HepG2 (cell line): ENCODE results near the gene TMEM131. TPM values are rescaled to one million over a fixed set of nuclear protein-coding genes. Genes with fewer than 3 reads are reported as not detected.

ENCODE experiments used
- ATAC-seq: fragments of 200-7000 bp; cut with Tn5 transposase; 3 replicates; pipeline ENCODE4 v1.9.1; 2020; ENCODE audit warnings: mild to moderate bottlenecking, moderate library complexity
- BruUV-seq: library from RNA; stranded (reverse); fragments of 400-500 nt; replicated peaks from 2 replicates; lab custom pipeline; 2021; lab: Mats Ljungman, UMichigan
- CTCF ChIA-PET: fragments of 300-600 bp; formaldehyde crosslinking; extraction: SDS; loops from one replicate; lab custom pipeline; 2021; ENCODE audit warnings: low total read pairs, inconsistent platforms, low intra/inter-chr PET ratio; lab: Yijun Ruan, JAX
- POLR2A ChIA-PET: fragments of 350-600 bp; sonication (Branson Sonifier 250); formaldehyde crosslinking; loops from one replicate; lab custom pipeline; 2020; ENCODE audit warnings: antibody characterized with exemption, inconsistent platforms; lab: Yijun Ruan, JAX
- DNase-seq: peaks from one replicate; pipeline ENCODE4 v3.0.0-alpha.2; 2015; ENCODE audit warnings: low spot score
- FAIRE-seq: peaks from 3 replicates; lab custom pipeline; 2011; peaks lifted over from hg19 to GRCh38; lab: Jason Lieb, UNC
- H2AFZ ChIP-seq: one replicate; pipeline ENCODE4 v1.6.1; 2011; ENCODE audit warnings: low read length, inconsistent platforms
- H3K27ac ChIP-seq: fragments of 300-600 bp; 3 replicates; pipeline ENCODE4 v1.8.0; 2011; ENCODE audit warnings: mixed run types, mild to moderate bottlenecking, mixed read lengths, low read length, inconsistent platforms; ENCODE audit not compliant: insufficient read depth; ENCODE audit errors: extremely low read length
- H3K27me3 ChIP-seq, 2 experiments: fragments of 200-600 bp in 1 of 2; 2 replicates in 1 of 2; 3 replicates in 1 of 2; pipeline versions ENCODE4 v1.6.0 to v1.8.0; 2011; ENCODE audit warnings: low read length in 2 of 2, mild to moderate bottlenecking in 2 of 2, moderate library complexity in 2 of 2, inconsistent platforms in 1 of 2; ENCODE audit not compliant: insufficient read depth in 2 of 2, control insufficient read depth in 1 of 2
- H3K36me3 ChIP-seq, 2 experiments: fragments of 200-600 bp in 1 of 2; replicated peaks in 1 of 2; 2 replicates in 1 of 2; 3 replicates in 1 of 2; pipeline versions ENCODE4 v1.5.1 to v1.8.0; 2011; ENCODE audit warnings: low read length in 2 of 2, inconsistent platforms in 1 of 2; ENCODE audit not compliant: insufficient read depth in 2 of 2, control insufficient read depth in 1 of 2
- H3K4me1 ChIP-seq: 2 replicates; pipeline ENCODE4 v1.5.1; 2012; ENCODE audit warnings: low read length, inconsistent platforms; ENCODE audit not compliant: insufficient read depth
- H3K4me2 ChIP-seq: 2 replicates; pipeline ENCODE4 v1.6.0; 2011; ENCODE audit warnings: low read depth, low read length, inconsistent platforms
- H3K4me3 ChIP-seq, 3 experiments: fragments of 200-600 bp in 1 of 3; sonication (generic), shearing (Covaris generic) in 1 of 3; replicated peaks in 1 of 3; 2 replicates each; pipeline ENCODE4 v1.5.1; 2011 to 2016; ENCODE audit warnings: low read length in 3 of 3, inconsistent platforms in 2 of 3, low read depth in 2 of 3, mild to moderate bottlenecking in 2 of 3, control low read depth in 1 of 3, mixed read lengths in 1 of 3; ENCODE audit not compliant: insufficient read depth in 1 of 3
- H3K79me2 ChIP-seq: one replicate; pipeline ENCODE4 v1.6.1; 2011; ENCODE audit warnings: low read length, inconsistent platforms; ENCODE audit not compliant: insufficient read depth
- H3K9ac ChIP-seq: 2 replicates; pipeline ENCODE4 v1.6.0; 2011; ENCODE audit warnings: mild to moderate bottlenecking, low read depth, low read length, inconsistent platforms; ENCODE audit not compliant: insufficient read depth
- H3K9me3 ChIP-seq: 2 replicates; pipeline ENCODE4 v1.5.1; 2012; ENCODE audit warnings: mild to moderate bottlenecking, low read length
- H4K20me1 ChIP-seq: 2 replicates; pipeline ENCODE4 v1.6.0; 2011; ENCODE audit warnings: inconsistent platforms, mild to moderate bottlenecking, low read length, moderate library complexity; ENCODE audit not compliant: insufficient read depth
- ARID2 ChIP-seq: sonication (generic); formaldehyde crosslinking; IDR thresholded peaks from 2 replicates; pipeline ENCODE4 v1.8.1; 2022; ENCODE audit warnings: mild to moderate bottlenecking, missing genetic modification reagents, borderline replicate concordance
- BHLHE40 ChIP-seq: IDR thresholded peaks from 2 replicates; pipeline ENCODE4 v1.6.1; 2011; ENCODE audit warnings: low read length, improper control_type of control experiment
- ETS1 ChIP-seq: sonication (generic); formaldehyde crosslinking; IDR thresholded peaks from 2 replicates; pipeline ENCODE4 v1.4.0; 2020; ENCODE audit warnings: missing genetic modification reagents
- FOXK2 ChIP-seq: fragments of 450-650 bp; IDR thresholded peaks from 2 replicates; pipeline ENCODE4 v1.6.1; 2016
- HINFP ChIP-seq: sonication (generic); formaldehyde crosslinking; IDR thresholded peaks from 2 replicates; pipeline ENCODE4 v1.4.0; 2020; ENCODE audit warnings: low read depth, mild to moderate bottlenecking, missing genetic modification reagents
- POLR2G ChIP-seq: fragments of 200-400 bp; formaldehyde crosslinking; IDR thresholded peaks from 2 replicates; pipeline ENCODE4 v1.6.1; 2018; ENCODE audit warnings: mild to moderate bottlenecking, low read depth, low read length, moderate library complexity
- ZNF24 ChIP-seq: fragments of 450-650 bp; IDR thresholded peaks from 2 replicates; pipeline ENCODE4 v1.6.1; 2017; ENCODE audit warnings: antibody characterized with exemption, mild to moderate bottlenecking
- ZNF30 ChIP-seq: sonication (generic); formaldehyde crosslinking; IDR thresholded peaks from 2 replicates; pipeline ENCODE4 v1.5.0; 2020; ENCODE audit warnings: mild to moderate bottlenecking, missing genetic modification reagents
- ZNF329 ChIP-seq: sonication (generic); formaldehyde crosslinking; IDR thresholded peaks from 2 replicates; pipeline ENCODE4 v1.9.0; 2021; ENCODE audit warnings: low read depth, mild to moderate bottlenecking, missing genetic modification reagents
- ZNF407 ChIP-seq: sonication (generic); formaldehyde crosslinking; IDR thresholded peaks from one replicate; pipeline ENCODE4 v1.5.1; 2020; ENCODE audit warnings: mild to moderate bottlenecking, missing genetic modification reagents; ENCODE audit errors: not compliant biosample characterization
- ZNF513 ChIP-seq: sonication (generic); formaldehyde crosslinking; conservative IDR thresholded peaks from 2 replicates; pipeline ENCODE4 v1.5.0; 2020; ENCODE audit warnings: missing genetic modification reagents
- ZNF790 ChIP-seq: sonication (generic); formaldehyde crosslinking; IDR thresholded peaks from 2 replicates; pipeline ENCODE4 v1.8.0; 2022; ENCODE audit warnings: missing genetic modification reagents, mild to moderate bottlenecking, borderline replicate concordance
- ZNF878 ChIP-seq: sonication (generic); formaldehyde crosslinking; IDR thresholded peaks from 2 replicates; pipeline ENCODE4 v1.8.1; 2023; ENCODE audit warnings: mild to moderate bottlenecking, missing genetic modification reagents, moderate library complexity
- in situ Hi-C: cut with HindIII; loops from 2 replicates; pipeline ENCODE4 v1.10.0; 2017; ENCODE audit warnings: low pct_unique_long_range_greater_than_20kb; ENCODE audit not compliant: extremely low pct_ligation_motif_present
- intact Hi-C: fragments of 100-400 bp; cut with micrococcal nuclease; formaldehyde crosslinking; loops from one replicate; pipeline ENCODE4 v1.10.0; 2022; ENCODE audit not compliant: unreplicated experiment
- polyA plus RNA-seq, 8 experiments: library from polyadenylated mRNA; depleted of rRNA in 3 of 8; stranded (reverse) in 7 of 8; unstranded in 1 of 8; fragments of >200 nt; fragmentation: Illumina TruSeq in 4 of 8; extraction: Trizol in 4 of 8; gene quantifications; 2 replicates each; pipeline versions ENCODE4 v1.2.1 to v1.2.3, GENCODE V29; 2011 to 2016; ENCODE audit warnings: low read depth in 4 of 8, missing spikeins in 1 of 8, mixed read lengths in 1 of 8; ENCODE audit not compliant: insufficient read depth in 1 of 8
- total RNA-seq, 5 experiments: library from RNA; depleted of rRNA; stranded (reverse); fragments of >200 nt; fragmentation: Illumina TruSeq; extraction: Trizol; gene quantifications; 2 replicates each; pipeline ENCODE4 v1.2.3, GENCODE V29; 2016; ENCODE audit warnings: low read depth in 1 of 5

TMEM131 gene
- total and polyA plus RNA-seq, 2 of the 13 experiments (the other 11 are each of a cell fraction or from before 2014, with no cell fraction given) = 17.9 to 19.5 TPM

- CTCF ChIA-PET = no interaction called here
- no peaks in the 10 kb centered on the region for H3K79me2 ChIP-seq
- intact Hi-C loops = no loop called here
- POLR2A ChIA-PET = no interaction called here
- H3K4me2 ChIP-seq = no peak overlapping the region
- H3K36me3 ChIP-seq = peaks cover 8 to 13% of the 10 kb centered on the region in 2 experiments; a peak in 4 of 5 replicates
- H2AFZ ChIP-seq = no peak overlapping the region
- no peak overlapping the region for H3K4me3 ChIP-seq
- no peaks in the 10 kb centered on the region for H3K27me3 ChIP-seq
- no peak overlapping the region for H3K9ac ChIP-seq
- no peaks in the 10 kb centered on the region for H3K4me1 ChIP-seq
- no peaks in the 10 kb centered on the region for H4K20me1 ChIP-seq
- BruUV-seq = no TSS peak
- no peak for ATAC-seq
- in situ Hi-C loops = no loop called here
- no peak for FAIRE-seq
- H3K27ac ChIP-seq = no peak overlapping the region
- peaks cover under 1% of the 10 kb centered on the region for H3K9me3 ChIP-seq
- DNase-seq = no peak
- no peak for TF ChIP-seq POLR2G
- TF ChIP-seq HINFP (CRISPR knock-in tag) = no peak
- TF ChIP-seq ZNF513 (CRISPR knock-in tag) = no peak
- no peak for TF ChIP-seq ZNF790 (CRISPR knock-in tag)
- TF ChIP-seq BHLHE40 = no peak
- TF ChIP-seq ZNF329 (CRISPR knock-in tag) = no peak
- TF ChIP-seq ZNF407 (CRISPR knock-in tag) = no peak
- no peak for TF ChIP-seq ZNF30 (CRISPR knock-in tag)
- no peak for TF ChIP-seq ZNF24
- no peak for TF ChIP-seq ETS1 (CRISPR knock-in tag)
- TF ChIP-seq FOXK2 = no peak
- no peak for TF ChIP-seq ARID2 (CRISPR knock-in tag)
- TF ChIP-seq ZNF878 (CRISPR knock-in tag) = no peak
Observed at GRCh38 chr2:97891611-97892010, 104.1 kb downstream of the TMEM131 start.
